Umbilical cord (tissue), 2 donors: ENCODE measurements around the gene MAP3K5. TPM values are rescaled to one million over a fixed set of nuclear protein-coding genes. Genes with fewer than 3 reads are reported as not detected.

Experiments
- DNase-seq: peaks from one replicate; pipeline ENCODE4 v3.0.0-alpha.2; 2015; ENCODE audit warnings: low spot score
- total RNA-seq: library from RNA; depleted of rRNA; stranded (reverse); fragments of >200 nt; gene quantifications from one replicate; pipeline ENCODE4 v1.2.3, GENCODE V29; 2014; ENCODE audit warnings: low replicate concordance; ENCODE audit not compliant: insufficient read depth

MAP3K5 gene
- total RNA-seq, 1 donor from 2014 or later, result 10.6 TPM

GRCh38 chr6:136547336-136547735 is 244.9 kb downstream of the MAP3K5 start:
- DNase-seq, result peak; percentile 50

GRCh38 chr6:136546331-136546730 is 245.9 kb downstream of the MAP3K5 start:
- DNase-seq, result no peak

DNA sequence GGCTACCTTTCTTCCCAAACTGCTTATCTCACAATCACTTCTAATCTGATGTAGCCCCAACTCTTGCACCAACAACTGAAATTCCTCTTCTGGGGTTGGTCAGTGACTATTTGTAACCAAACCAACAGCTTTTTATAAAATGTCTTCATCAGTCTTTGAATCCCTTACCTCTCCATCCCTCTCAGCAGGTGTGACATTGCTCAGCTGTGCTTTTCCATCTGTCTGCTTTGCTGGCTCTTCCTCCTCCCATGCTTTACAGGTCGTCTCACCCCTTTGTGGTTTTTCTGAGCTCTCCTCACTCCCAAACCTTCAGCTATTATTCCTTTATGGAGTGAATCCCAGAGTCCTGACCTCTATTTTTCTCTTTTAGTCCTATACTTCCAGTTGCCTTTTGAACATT is 248.0 kb downstream of the MAP3K5 start:
- DNase-seq, result no peak

- no peak for DNase-seq
These were observed 250.9 kb downstream of the MAP3K5 start for GRCh38 chr6:136541395-136541794.

DNA sequence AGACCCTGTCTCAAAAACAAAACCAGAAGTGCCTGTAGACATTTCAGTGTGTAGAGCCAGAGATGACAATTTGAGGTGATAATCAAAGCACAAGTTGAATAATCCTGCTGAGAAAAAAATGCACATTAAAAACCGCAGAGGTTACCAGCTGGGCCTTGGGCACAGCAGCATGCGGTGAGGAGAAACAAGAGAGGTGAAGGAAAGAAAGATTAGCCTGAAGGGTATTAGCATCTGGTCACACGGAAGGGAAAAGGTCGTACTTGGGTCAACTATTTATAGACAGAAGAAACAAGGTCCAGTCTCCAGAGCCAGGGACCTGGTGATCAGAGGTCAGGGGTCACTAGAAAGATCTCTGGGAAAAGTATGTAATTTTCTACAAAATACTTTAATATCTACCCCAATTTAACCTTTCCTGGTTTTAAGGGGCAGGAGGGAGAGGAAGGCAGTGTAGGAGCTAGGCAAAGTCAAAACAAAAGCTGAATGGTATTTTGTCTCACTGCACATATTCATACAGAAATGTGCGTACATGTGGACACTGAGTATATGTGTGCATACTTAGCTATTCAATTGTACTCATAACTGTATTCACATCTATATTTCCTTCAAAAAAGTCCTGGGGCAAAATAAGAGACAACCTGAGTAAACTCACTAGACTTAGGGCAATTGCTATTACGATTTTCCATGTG is 252.2 kb downstream of the MAP3K5 start:
- DNase-seq, result no peak

DNA sequence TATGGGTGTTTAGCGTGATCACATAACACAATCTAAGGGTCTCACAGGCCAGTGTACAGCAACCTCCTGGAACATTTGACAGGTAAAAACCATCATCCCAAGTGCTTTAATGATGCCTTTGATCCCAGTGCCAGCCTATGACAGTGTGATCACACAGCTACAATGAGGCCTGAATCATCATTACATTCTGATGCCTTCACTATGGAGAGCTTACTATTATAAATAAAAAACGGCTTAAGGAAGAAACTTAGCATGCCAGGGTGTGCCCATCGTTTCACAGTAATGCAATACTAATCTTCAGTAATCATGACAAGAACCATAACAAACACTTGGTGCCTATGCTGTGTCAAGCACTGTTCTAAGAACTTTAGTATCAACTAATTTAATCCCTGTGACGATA is 253.4 kb downstream of the MAP3K5 start:
- no peak for DNase-seq

DNA sequence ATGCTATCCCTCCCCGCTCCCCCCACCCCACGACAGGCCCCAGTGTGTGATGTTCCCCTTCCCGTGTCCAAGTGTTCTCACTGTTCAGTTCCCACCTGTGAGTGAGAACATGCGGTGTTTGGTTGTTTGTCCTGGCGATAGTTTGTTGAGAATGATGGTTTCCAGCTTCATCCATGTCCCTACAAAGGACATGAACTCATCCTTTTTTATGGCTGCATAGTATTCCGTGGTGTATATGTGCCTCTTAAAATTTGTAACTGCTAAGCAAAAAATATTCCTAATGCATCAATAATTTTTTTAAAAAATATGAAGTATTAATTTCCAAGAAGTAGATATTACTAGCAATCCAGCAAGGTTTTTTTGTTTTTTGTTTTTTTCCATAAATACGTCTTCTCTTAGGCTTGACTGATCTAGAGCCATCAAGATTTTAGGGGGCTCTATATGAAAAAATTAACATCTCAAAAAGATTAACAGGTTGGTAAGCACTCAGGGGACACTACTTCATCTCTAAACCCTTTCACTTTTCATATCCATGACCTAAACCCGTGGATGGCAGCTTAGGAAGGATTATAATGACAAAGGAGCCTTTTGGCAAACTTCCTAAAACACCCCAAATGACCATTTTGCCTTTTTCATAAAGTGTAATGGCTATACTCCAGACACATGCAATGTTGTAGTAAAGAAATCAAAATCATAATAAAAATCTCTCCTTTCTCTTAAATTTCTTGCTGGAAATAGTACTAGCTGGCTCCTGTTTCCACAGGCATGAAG is 256.2 kb downstream of the MAP3K5 start:
- no peak for DNase-seq

GRCh38 chr6:136535017-136535765 is 257.1 kb downstream of the MAP3K5 start:
- no peak for DNase-seq

GRCh38 chr6:136534268-136534667 is 258.0 kb downstream of the MAP3K5 start:
- DNase-seq, result no peak

DNA sequence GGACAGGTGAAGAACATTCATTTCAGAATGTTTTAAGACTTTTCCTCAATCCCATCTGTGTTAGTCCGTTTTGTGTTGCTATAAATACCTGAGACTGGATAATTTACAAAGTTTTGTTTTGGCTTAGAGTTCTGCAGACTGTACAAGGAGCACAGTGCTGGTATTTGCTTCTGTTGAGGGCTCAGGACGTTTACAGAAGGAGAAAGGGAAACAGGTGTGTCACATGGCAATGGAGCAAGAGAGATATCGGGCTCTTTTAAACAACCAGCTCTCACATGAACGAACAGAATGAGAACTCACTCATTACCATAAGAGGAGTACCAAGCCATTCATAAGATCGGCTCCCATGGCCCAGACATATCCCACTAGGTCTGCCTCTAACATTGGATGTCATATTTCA is 258.8 kb downstream of the MAP3K5 start:
- DNase-seq, result no peak

- DNase-seq, result no peak
These were observed 260.2 kb downstream of the MAP3K5 start for GRCh38 chr6:136532030-136532429.

DNA sequence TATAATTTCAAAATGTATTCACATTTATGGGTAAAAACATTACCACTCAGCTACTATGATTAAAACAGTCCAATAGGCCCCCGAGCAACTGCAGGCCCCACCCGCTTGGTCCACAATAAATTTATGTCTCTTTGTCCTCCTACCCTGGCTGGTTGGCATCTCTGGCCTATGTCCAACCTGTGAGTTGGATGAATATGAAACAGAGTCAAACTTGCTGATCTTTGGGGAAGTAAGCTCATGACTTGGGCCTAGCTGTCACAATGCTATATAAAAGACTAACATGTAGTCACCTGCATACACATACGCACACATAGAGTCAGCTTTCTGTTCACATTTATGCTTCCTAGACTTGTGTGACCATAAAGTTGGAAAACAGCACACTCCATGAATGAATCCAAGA is 262.6 kb downstream of the MAP3K5 start:
- no peak for DNase-seq

DNA sequence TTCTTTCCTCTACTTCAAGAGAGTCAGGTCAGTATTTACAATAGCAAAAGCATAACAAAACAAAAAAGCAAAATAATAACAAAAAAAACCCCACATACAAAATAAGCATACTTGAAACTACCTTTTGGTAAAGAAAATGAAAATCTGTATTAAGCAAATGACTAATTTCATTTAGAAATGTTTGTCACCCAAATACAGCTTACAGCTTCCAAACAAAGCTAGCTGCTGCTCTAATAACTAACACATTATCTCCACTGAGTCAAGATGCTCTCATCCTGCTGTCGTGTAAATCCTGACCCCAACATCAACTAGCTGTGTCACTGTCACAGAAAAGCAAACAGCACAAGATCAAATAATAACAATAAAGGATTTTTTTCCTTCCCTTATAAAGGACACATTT is 263.8 kb downstream of the MAP3K5 start:
- no peak for DNase-seq

DNA sequence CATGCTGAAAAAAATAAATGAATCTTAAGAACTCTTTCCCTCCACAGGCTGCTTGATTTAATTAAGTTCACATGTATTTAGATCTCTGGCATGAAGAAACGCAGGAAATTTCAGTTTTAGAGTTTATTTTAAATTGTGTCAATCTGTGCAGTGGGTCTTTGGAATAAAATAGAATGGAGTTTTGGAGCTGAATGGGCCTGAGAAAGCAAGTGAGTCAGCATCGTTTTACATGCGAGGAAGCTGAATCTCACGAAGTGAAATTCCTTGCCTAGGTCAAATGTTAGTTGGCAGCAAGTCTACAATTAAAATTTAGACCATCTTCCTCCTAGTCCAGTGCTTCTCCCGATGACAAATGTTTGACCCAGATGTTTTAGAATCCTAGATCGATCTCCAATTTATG is 264.4 kb downstream of the MAP3K5 start:
- no peak for DNase-seq

DNA sequence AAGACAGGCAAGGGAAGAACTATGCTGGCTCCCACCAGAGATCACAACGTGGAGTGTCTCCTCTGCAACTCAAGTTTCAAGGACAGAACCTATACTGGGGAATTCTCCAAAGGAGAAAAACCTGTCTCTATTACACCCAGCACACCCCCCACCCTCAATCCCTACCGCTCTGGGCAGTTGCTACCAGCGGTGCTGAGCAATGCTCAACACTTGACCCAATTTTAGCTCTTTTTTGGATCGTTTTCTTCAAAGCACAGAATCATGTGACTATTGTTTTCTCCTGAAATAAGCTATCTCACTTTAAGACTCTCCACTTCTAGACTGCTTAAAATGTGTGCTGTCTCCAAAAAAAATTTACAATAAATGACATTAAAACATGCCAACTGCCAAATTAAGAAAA is 265.3 kb downstream of the MAP3K5 start:
- DNase-seq, result no peak

DNA sequence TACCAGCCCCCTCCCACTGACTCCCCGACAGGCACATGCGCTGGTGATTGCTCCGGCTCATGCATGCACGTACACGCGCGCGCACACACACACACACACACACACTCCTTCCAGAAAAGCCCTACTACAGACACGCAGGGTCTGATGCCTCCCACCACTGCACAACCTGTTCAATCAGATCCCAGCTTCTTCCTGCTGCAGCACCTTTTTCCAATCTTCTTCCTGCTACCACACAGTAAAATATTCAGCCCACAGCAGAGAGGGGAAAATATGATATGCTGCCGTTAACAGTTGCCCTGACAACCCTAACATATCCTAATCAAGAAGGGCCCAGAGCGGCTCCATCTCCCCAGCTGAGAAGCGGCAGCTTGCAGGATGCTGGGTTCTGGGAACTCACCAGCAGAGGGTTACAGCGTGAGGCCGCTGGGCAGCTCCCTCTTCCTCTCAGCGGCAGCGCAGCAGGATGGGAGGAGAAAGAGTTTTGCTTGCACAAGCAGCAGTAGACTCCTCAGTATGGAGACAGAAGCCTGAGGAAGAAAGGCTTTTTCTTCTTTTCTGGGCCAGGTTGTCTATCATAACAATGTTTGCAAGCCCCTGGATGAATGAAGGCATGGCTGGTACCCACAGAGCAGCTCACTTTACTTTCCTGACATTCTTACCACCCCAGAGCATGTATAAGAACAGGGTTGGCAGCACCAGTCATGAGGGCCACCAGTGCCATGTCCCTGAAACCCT is 265.9 kb downstream of the MAP3K5 start:
- peak; percentile 73 for DNase-seq

DNA sequence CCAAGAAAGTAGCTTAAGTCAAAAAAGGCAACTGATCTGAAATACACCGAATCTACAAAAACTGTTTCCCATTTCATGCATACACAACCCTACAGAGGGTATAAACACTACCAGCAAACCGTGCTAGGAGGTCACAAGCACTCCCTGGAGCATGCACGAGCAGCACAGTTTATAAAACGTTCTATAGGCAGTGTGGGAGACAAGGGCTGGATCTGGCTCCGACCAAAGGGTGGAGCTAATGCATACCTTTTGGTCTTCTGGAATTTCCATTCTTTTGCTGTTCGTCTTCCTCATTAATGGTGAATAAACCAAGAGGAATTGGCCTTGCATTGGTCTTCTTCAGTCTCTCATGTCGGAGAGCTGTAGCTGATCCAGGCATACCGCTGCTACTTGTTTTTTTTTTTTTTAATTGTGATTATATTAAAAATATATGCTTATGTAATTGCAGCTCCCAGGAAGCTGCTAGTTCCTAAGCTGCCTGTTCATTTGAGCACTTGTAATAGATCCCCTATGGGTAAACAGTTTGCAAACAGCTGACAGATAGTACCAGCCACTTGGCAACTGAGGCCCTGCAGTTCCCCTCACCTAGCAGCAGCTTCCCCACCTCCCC is 266.6 kb downstream of the MAP3K5 start:
- DNase-seq, result no peak

GRCh38 chr6:136524936-136525413 is 267.3 kb downstream of the MAP3K5 start:
- no peak for DNase-seq

- DNase-seq, result no peak
These were observed 267.8 kb downstream of the MAP3K5 start for GRCh38 chr6:136524339-136524935.

GRCh38 chr6:136523196-136523595 is 269.1 kb downstream of the MAP3K5 start:
- no peak for DNase-seq

DNA sequence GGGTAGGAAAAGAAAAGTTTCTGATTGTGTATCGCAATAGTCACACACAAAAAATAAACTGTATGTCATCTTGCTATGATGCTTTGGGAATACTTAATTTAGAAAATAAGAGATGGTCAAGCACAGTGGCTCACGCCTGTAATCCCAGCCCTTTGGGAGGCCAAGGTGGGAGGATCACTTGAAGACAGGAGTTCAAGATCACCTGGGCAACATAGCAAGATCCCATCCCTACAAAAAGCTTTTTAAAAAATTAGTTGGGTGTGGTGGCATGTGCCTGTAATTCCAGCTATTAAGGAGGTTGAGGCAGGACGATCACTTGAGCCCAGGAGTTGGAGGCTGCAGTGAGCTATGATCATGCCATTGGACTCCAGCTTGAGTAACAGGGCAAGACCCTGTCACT is 269.6 kb downstream of the MAP3K5 start:
- no peak for DNase-seq
